WTC11 (cell line): ENCODE data around the gene CIT. TPM values are rescaled to one million over a fixed set of nuclear protein-coding genes. Genes with fewer than 3 reads are reported as not detected.

Source experiments
- ATAC-seq: fragments of 200-7000 bp; cut with Tn5 transposase; 2 replicates; pipeline ENCODE4 v1.10.0; 2021; ENCODE audit warnings: mild to moderate bottlenecking, moderate library complexity
- CTCF ChIA-PET: fragments of 300-600 bp; sonication (Branson Sonifier 250); formaldehyde crosslinking; loops from one replicate; lab custom pipeline; 2021; ENCODE audit warnings: antibody characterized with exemption; lab: Charles Lee
- POLR2A ChIA-PET: fragments of 350-600 bp; sonication (Branson Sonifier 250); formaldehyde crosslinking; loops from one replicate; lab custom pipeline; 2021; ENCODE audit warnings: antibody characterized with exemption; lab: Charles Lee
- DNase-seq: peaks from one replicate; pipeline ENCODE4 v3.0.0; 2021; ENCODE audit warnings: low spot score
- H3K27ac Mint-ChIP-seq: 2 replicates; pipeline ENCODE4 v1.8.0; 2021; ENCODE audit warnings: mixed read lengths
- H3K27me3 Mint-ChIP-seq: 2 replicates; pipeline ENCODE4 v1.8.0; 2021; ENCODE audit warnings: low read depth, mild to moderate bottlenecking, moderate library complexity, mixed read lengths
- H3K36me3 Mint-ChIP-seq: 2 replicates; pipeline ENCODE4 v1.8.0; 2021; ENCODE audit warnings: mixed read lengths
- H3K4me1 Mint-ChIP-seq: 2 replicates; pipeline ENCODE4 v1.8.0; 2022; ENCODE audit warnings: mixed read lengths
- H3K4me3 Mint-ChIP-seq: 2 replicates; pipeline ENCODE4 v1.8.0; 2021; ENCODE audit warnings: mild to moderate bottlenecking, moderate library complexity, mixed read lengths
- H3K9me3 Mint-ChIP-seq: 2 replicates; pipeline ENCODE4 v1.8.0; 2021; ENCODE audit warnings: mixed read lengths
- AFF4 ChIP-seq: sonication (generic); formaldehyde crosslinking; IDR thresholded peaks from 2 replicates; pipeline ENCODE4 v1.8.1; 2023; ENCODE audit warnings: mild to moderate bottlenecking, missing genetic modification reagents, borderline replicate concordance
- ATF1 ChIP-seq: sonication (generic); formaldehyde crosslinking; IDR thresholded peaks from 2 replicates; pipeline ENCODE4 v1.8.1; 2023; ENCODE audit warnings: mild to moderate bottlenecking, moderate library complexity, missing genetic modification reagents
- E2F4 ChIP-seq: sonication (generic); formaldehyde crosslinking; IDR thresholded peaks from 2 replicates; pipeline ENCODE4 v1.8.1; 2022; ENCODE audit warnings: low read depth, mild to moderate bottlenecking, moderate library complexity, missing genetic modification reagents, borderline replicate concordance
- EMX1 ChIP-seq: fragments of 250-450 bp; sonication (Bioruptor Pico); IDR thresholded peaks from 2 replicates; pipeline ENCODE4 v1.8.0; 2021; ENCODE audit warnings: mild to moderate bottlenecking
- GABPB1 ChIP-seq: sonication (generic); formaldehyde crosslinking; IDR thresholded peaks from 2 replicates; pipeline ENCODE4 v1.8.1; 2023; ENCODE audit warnings: mild to moderate bottlenecking, missing genetic modification reagents
- JAZF1 ChIP-seq: fragments of 250-450 bp; sonication (Bioruptor Pico); IDR thresholded peaks from 2 replicates; pipeline ENCODE4 v1.9.0; 2021; ENCODE audit warnings: moderate library complexity, mild to moderate bottlenecking, inconsistent platforms
- JUN ChIP-seq: sonication (generic); formaldehyde crosslinking; IDR thresholded peaks from 2 replicates; pipeline ENCODE4 v1.8.0; 2023; ENCODE audit warnings: mild to moderate bottlenecking, missing genetic modification reagents
- MLX ChIP-seq: sonication (generic); formaldehyde crosslinking; IDR thresholded peaks from 2 replicates; pipeline ENCODE4 v1.8.1; 2023; ENCODE audit warnings: mild to moderate bottlenecking, missing genetic modification reagents, moderate library complexity
- PREB ChIP-seq: sonication (generic); formaldehyde crosslinking; IDR thresholded peaks from 2 replicates; pipeline ENCODE4 v1.8.1; 2022; ENCODE audit warnings: mild to moderate bottlenecking, missing genetic modification reagents, moderate library complexity, borderline replicate concordance
- STAT6 ChIP-seq: sonication (generic); formaldehyde crosslinking; conservative IDR thresholded peaks from 2 replicates; pipeline ENCODE4 v1.8.1; 2023; ENCODE audit warnings: mild to moderate bottlenecking, low read depth, missing genetic modification reagents, moderate library complexity
- ZBTB43 ChIP-seq: sonication (generic); formaldehyde crosslinking; IDR thresholded peaks from 2 replicates; pipeline ENCODE4 v1.8.1; 2023; ENCODE audit warnings: mild to moderate bottlenecking, missing genetic modification reagents
- ZNF263 ChIP-seq: sonication (generic); formaldehyde crosslinking; IDR thresholded peaks from 2 replicates; pipeline ENCODE4 v1.8.1; 2022; ENCODE audit warnings: low read depth, mild to moderate bottlenecking, moderate library complexity, missing genetic modification reagents
- ZNF423 ChIP-seq: fragments of 250-450 bp; sonication (Bioruptor Pico); IDR thresholded peaks from 2 replicates; pipeline ENCODE4 v2.1.2; 2022; ENCODE audit warnings: mild to moderate bottlenecking, moderate library complexity
- ZSCAN18 ChIP-seq: fragments of 250-450 bp; sonication (Bioruptor Pico); IDR thresholded peaks from 2 replicates; pipeline ENCODE4 v2.1.2; 2022; ENCODE audit warnings: mild to moderate bottlenecking, moderate library complexity
- total RNA-seq: library from RNA; stranded (reverse); gene quantifications from 3 replicates; pipeline ENCODE4 v1.2.3, GENCODE V29; 2021

Gene CIT
- total RNA-seq, 1 experiment from 2014 or later: 65.4 TPM

GRCh38 chr12:119666226-119666795 lies 210.8 kb downstream of the CIT start:
- peaks cover 14% of the 10 kb centered on the region for H3K36me3 Mint-ChIP-seq
- no peak overlapping the region for H3K27ac Mint-ChIP-seq
- no peak overlapping the region for H3K4me3 Mint-ChIP-seq
- CTCF ChIA-PET: interaction anchor here (1.0 to 1.1 kb wide), 3 partner anchors 15 to 24 kb away, joined by 3 to 6 read pairs (median 4); no protein-coding TSS in a partner anchor
- TF ChIP-seq ZBTB43 (CRISPR knock-in tag): no peak
- TF ChIP-seq MLX (CRISPR knock-in tag): no peak
- no peak for TF ChIP-seq E2F4 (CRISPR knock-in tag)
- TF ChIP-seq GABPB1 (CRISPR knock-in tag): no peak
- TF ChIP-seq EMX1 (CRISPR knock-in tag): no peak
- no peak for TF ChIP-seq PREB (CRISPR knock-in tag)
- TF ChIP-seq ZSCAN18 (CRISPR knock-in tag): no peak
- TF ChIP-seq AFF4 (CRISPR knock-in tag): no peak
- TF ChIP-seq JUN (CRISPR knock-in tag): no peak
- TF ChIP-seq ZNF423: no peak
- TF ChIP-seq JAZF1: no peak
- no peak for TF ChIP-seq ATF1 (CRISPR knock-in tag)
- no peak for TF ChIP-seq ZNF263 (CRISPR knock-in tag)
- no peak for TF ChIP-seq STAT6 (CRISPR knock-in tag)
- TF ChIP-seq, all 79 proteins: peak for 0
- ATAC-seq (no peak), DNase-seq (no peak)
- POLR2A ChIA-PET: no interaction called here
- Mint-ChIP-seq H3K9me3 (no peaks in the 10 kb centered on the region), H3K27me3 (peaks cover 10% of the 10 kb centered on the region), H3K4me1 (peaks cover 13% of the 10 kb centered on the region)
